Progenitor cell of endocrine pancreas (in vitro differentiated cells): ENCODE measurements around the gene TOPAZ1. TPM values are rescaled to one million over a fixed set of nuclear protein-coding genes. Genes with fewer than 3 reads are reported as not detected.

Experiments
- DNase-seq: peaks from one replicate; pipeline ENCODE4 v3.0.0; 2021; ENCODE audit warnings: low spot score; ENCODE audit not compliant: unreplicated experiment
- H3K27ac Mint-ChIP-seq: 2 replicates; pipeline ENCODE4 v1.8.0; 2021; ENCODE audit warnings: mild to moderate bottlenecking, moderate library complexity, mixed read lengths
- H3K27me3 Mint-ChIP-seq: 2 replicates; pipeline ENCODE4 v1.8.0; 2021; ENCODE audit warnings: mixed read lengths
- H3K36me3 Mint-ChIP-seq: 2 replicates; pipeline ENCODE4 v1.8.0; 2022; ENCODE audit warnings: mixed read lengths; ENCODE audit not compliant: insufficient read depth
- H3K4me1 Mint-ChIP-seq: 2 replicates; pipeline ENCODE4 v1.8.0; 2021; ENCODE audit warnings: low read depth, mixed read lengths
- H3K4me3 Mint-ChIP-seq: 2 replicates; pipeline ENCODE4 v1.8.0; 2021; ENCODE audit warnings: low read depth, mild to moderate bottlenecking, moderate library complexity, mixed read lengths
- H3K9me3 Mint-ChIP-seq: 2 replicates; pipeline ENCODE4 v1.8.0; 2021; ENCODE audit warnings: low read depth, mixed read lengths
- CTCF ChIP-seq: fragments of 200-600 bp; sonication (generic); IDR thresholded peaks from one replicate; pipeline ENCODE4 v1.5.0; 2021; ENCODE audit warnings: antibody characterized with exemption, mild to moderate bottlenecking; ENCODE audit not compliant: unreplicated experiment
- total RNA-seq: library from RNA; stranded (reverse); gene quantifications from 2 replicates; pipeline ENCODE4 v1.2.1, GENCODE V29; 2021

Gene TOPAZ1
- total RNA-seq, 1 donor from 2014 or later = not detected

- no peak for TF ChIP-seq CTCF
- no peaks in the 10 kb centered on the region for H3K36me3 Mint-ChIP-seq
- H3K27ac Mint-ChIP-seq = no peak overlapping the region
- no peaks in the 10 kb centered on the region for H3K9me3 Mint-ChIP-seq
- no peak overlapping the region for H3K4me3 Mint-ChIP-seq
- DNase-seq = no peak
- peaks cover 3% of the 10 kb centered on the region for H3K4me1 Mint-ChIP-seq
- H3K27me3 Mint-ChIP-seq = peaks cover 3% of the 10 kb centered on the region
Observed at GRCh38 chr3:44208568-44208967, 33.1 kb upstream of the TOPAZ1 start.

GRCh38 chr3:44210967-44211366 lies 30.7 kb upstream of the TOPAZ1 start:
- H3K27ac Mint-ChIP-seq = no peak overlapping the region
- H3K4me3 Mint-ChIP-seq = no peak overlapping the region
- DNase-seq = no peak
- no peaks in the 10 kb centered on the region for H3K27me3 Mint-ChIP-seq
- TF ChIP-seq CTCF = no peak
- peaks cover 11% of the 10 kb centered on the region for H3K9me3 Mint-ChIP-seq
- peaks cover 2% of the 10 kb centered on the region for H3K36me3 Mint-ChIP-seq
- peaks cover 3% of the 10 kb centered on the region for H3K4me1 Mint-ChIP-seq

GRCh38 chr3:44222337-44222736 lies 19.3 kb upstream of the TOPAZ1 start:
- H3K27me3 Mint-ChIP-seq = peaks cover 22% of the 10 kb centered on the region
- H3K36me3 Mint-ChIP-seq = no peaks in the 10 kb centered on the region
- TF ChIP-seq CTCF = no peak
- H3K9me3 Mint-ChIP-seq = peaks cover 3% of the 10 kb centered on the region
- DNase-seq = no peak
- no peak overlapping the region for H3K4me3 Mint-ChIP-seq
- no peak overlapping the region for H3K27ac Mint-ChIP-seq
- H3K4me1 Mint-ChIP-seq = peaks cover 11% of the 10 kb centered on the region

- no peak for TF ChIP-seq CTCF
- Mint-ChIP-seq H3K27ac (no peak overlapping the region), H3K36me3 (no peaks in the 10 kb centered on the region), H3K27me3 (peaks cover 22% of the 10 kb centered on the region), H3K4me1 (peaks cover 11% of the 10 kb centered on the region), H3K9me3 (peaks cover 3% of the 10 kb centered on the region), H3K4me3 (no peak overlapping the region)
- DNase-seq = no peak
Observed at GRCh38 chr3:44223299-44223698, 18.4 kb upstream of the TOPAZ1 start.

DNA sequence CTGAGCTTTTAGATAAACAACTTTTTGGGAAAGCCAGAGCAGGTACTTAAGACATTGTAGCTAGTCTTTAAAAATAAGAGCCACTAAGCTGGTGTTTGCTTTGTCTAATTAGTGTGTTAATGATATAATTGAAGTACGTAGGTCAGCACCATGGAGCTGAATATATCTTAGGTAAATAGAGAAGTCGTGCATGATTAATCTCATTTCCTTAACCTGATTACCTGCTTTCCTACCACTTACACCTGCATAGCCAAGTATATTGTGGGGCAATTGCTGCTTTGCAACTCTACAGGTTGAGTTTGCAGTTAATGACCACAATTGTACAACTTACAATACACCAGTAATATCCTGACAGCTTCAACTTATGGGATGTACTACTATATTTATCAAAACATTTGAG lies 17.6 kb upstream of the TOPAZ1 start:
- no peaks in the 10 kb centered on the region for H3K36me3 Mint-ChIP-seq
- peaks cover under 1% of the 10 kb centered on the region for H3K9me3 Mint-ChIP-seq
- TF ChIP-seq CTCF = no peak
- peaks cover 22% of the 10 kb centered on the region for H3K27me3 Mint-ChIP-seq
- peaks cover 11% of the 10 kb centered on the region for H3K4me1 Mint-ChIP-seq
- H3K4me3 Mint-ChIP-seq = no peak overlapping the region
- no peak overlapping the region for H3K27ac Mint-ChIP-seq
- no peak for DNase-seq
